Stimulated activated CD8-positive, alpha-beta memory T cell treated with anti-CD3 and anti-CD28 coated beads, Interleukin-12 subunit alpha, Interleukin-12 subunit beta, amount 100 ng/mL, for 4 hours (primary cell): Measurements from ENCODE around the gene FDX2.

Source experiments
- DNase-seq: peaks from one replicate; pipeline ENCODE4 v3.0.0-alpha.2; 2020; ENCODE audit warnings: low read depth

Gene FDX2

DNA sequence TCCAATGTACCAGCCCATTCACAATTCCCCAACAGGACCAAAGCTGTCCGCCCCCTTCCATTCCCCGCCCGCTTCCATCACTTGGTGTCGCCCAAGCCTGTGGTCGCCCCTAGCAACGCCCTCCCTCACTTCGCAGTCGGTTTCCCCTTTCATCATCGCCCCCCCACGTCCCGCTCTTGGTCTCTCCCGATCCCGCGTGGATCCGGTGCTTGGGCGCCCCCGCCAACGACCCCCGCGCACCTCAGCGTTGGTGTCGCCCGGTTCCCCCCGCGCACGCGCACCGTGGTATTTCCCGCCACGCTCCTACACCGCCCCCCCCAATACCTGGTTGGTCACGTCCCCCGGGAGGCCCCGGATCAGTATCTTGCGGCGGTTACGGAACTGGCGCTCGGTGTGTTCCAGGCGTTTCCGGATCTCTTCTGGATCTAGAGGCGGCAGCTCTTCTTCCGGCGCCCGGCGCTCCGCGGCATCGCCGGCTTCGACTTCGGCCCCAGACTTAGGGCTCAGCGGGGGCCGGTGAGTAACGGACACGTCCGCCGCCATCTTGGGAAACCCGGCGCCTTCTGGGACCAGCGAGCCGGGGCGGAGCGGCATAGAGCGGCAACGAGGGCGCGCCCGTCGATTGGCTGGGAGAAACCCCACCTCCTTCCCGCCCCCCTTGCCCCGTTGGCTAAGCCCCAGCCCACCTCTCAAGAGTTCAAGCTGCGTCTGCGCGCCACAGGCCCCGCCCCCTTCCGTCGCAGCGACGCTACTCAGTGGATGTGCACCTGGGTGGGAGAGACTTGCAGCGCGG lies 17.3 kb upstream of the FDX2 start, which contains the start of gene RAVER1:
Gene RAVER1, minus strand, starts transcription at position 565 of the 793 bp plus-strand sequence. Its CDS starts 22 bp downstream, at position 543.
- peak; percentile 97 for DNase-seq

GRCh38 chr19:10332158-10332964 lies 16.5 kb upstream of the FDX2 start:
- DNase-seq: no peak

DNA sequence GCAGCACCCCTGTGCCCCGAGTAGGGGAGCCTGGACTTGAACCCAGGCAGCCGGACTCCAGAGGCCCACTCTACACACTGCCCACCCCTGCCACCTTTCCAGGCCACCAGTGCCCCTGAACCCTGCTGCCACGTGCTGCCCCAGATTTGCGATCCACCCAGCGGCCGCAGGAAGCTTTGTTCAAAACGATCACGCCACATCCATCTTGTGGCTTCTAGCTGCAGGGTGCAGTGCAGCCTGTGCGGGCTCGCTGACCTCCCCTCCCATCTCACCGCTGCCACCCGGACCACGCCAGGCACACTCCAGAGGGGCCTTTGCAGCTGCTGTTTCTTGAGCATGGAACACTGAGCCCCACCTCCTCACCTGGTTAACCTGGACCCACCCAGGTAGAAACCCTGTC lies 13.7 kb upstream of the FDX2 start:
- DNase-seq: no peak

DNA sequence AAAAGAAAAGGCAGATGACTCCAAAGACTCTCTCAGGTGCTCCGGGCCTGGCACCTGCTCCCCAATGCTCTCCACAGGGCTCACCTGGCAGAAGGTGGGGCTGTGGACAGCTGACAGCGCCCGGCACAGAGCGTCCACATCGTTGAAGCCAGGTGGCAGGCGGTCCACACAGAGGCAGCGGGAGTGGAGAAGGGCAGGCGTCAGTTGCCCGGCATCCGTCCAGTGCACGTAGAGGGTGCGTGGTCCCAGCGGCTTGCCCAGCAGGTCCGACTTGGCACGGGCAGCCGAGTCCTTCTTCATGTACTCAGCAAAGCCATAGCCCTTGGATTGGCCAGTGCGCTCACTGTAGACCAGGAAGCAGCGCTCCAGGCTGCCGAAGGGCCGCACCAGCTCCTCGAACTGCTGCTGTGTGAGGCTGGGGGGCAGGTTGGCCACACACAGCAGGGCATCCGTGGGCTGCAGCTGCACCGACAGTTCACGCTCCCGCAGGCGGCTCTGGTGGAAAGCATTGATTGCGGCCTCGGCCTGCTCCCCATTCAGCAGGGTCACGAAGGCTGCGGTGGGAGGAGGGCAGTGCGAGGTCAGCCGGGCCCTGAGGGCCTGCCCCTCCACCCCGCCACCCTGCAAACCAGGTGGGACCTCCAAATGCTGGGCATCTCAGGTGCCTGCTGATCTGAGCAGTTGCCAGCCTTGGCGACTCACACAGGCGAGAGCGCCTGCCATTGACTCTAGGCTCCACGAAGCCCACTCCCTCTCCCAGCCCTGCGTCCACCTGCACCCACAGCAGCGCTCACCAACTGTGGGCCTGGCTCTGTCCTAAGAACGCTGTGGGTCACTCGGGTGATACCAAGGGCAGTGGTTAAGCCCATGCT lies 13.0 kb upstream of the FDX2 start:
- DNase-seq: no peak

GRCh38 chr19:10327793-10328192 lies 12.0 kb upstream of the FDX2 start:
- no peak for DNase-seq

DNA sequence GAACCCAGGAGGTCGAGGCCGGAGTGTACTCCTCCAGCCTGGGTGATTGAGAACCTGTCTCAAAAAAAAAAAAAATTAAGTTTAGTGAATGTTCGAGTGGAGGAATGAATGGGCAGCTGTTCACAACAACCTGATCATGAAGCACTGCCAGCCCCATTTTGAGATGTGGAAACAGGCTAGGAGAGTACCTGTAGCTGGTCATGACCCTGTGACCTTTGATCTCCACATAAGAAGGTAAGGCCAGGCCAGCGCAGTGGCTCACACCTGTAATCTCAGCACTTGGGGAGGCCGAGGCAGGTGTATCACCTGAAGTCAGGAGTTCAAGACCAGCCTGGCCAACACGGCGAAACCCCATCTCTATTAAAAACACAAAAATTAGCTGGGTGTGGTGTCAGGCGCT lies 9.9 kb upstream of the FDX2 start:
- DNase-seq: no peak

GRCh38 chr19:10321874-10322835 lies 6.3 kb upstream of the FDX2 start:
- no peak for DNase-seq

DNA sequence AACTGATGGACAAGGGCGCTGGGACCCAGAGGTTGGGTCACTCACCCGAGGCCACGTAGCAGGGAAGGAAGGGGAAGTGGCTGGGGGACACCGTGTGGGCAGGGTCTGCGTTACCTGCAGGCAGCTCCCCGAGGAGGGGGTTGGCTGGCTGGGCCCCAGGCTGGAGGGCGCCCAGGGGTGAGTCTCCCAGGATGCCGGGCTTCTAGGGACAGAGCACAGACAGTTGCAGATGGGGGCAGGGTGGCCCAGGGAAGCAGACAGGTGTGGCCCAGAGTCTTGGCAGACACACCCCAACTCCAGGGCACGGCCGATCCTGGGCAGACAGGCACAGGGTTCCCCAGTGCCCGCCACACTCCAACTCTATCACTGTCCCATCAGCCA lies 5.6 kb upstream of the FDX2 start:
- DNase-seq: no peak

GRCh38 chr19:10320602-10321416 lies 5.0 kb upstream of the FDX2 start:
- no peak for DNase-seq

DNA sequence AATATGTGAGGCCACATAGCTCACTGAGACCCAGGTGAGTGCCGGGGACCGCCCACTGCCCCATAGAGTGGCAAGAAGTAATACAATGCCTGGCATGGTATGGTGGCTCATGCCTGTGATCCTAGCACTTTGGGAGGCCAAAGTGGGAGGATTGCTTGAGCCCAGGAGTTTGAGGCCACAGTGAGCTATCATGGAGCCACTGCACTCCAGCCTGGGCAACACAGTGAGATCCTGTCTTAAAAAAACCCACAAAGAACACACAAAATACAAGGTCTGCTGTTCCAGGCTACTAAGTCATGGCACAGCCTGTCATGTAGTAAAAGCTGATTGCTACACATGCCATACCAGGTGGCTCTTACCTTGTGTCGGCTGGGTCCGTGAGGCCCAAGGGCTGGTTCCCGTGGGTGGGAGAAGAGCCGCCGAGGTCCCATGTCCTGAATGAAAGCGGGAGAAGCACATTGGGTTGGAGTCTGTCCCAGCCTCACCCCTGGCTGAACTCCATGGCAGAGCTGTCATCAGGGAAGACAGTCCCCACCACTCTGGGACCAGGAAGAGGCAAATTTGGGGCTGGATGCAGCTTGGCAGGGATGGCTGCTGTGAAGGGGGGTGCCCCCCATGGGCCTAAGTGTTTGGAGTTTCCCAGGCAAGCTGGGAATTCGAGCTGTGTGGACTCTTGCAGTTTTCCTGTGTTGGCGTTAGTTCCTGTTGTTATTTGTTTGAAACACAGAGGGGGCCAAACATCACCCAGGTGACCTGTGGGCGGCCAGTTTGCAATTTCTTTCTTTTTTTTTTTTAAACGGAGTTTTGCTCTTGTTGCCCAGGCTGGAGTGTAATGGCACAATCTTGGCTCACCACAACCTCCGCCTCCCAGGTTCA lies 3.2 kb upstream of the FDX2 start:
- DNase-seq: no peak

- no peak for DNase-seq
Measured at GRCh38 chr19:10317857-10318462, 2.1 kb upstream of the FDX2 start.

- no peak for DNase-seq
Measured at GRCh38 chr19:10317045-10317856, 1.4 kb upstream of the FDX2 start.

DNA sequence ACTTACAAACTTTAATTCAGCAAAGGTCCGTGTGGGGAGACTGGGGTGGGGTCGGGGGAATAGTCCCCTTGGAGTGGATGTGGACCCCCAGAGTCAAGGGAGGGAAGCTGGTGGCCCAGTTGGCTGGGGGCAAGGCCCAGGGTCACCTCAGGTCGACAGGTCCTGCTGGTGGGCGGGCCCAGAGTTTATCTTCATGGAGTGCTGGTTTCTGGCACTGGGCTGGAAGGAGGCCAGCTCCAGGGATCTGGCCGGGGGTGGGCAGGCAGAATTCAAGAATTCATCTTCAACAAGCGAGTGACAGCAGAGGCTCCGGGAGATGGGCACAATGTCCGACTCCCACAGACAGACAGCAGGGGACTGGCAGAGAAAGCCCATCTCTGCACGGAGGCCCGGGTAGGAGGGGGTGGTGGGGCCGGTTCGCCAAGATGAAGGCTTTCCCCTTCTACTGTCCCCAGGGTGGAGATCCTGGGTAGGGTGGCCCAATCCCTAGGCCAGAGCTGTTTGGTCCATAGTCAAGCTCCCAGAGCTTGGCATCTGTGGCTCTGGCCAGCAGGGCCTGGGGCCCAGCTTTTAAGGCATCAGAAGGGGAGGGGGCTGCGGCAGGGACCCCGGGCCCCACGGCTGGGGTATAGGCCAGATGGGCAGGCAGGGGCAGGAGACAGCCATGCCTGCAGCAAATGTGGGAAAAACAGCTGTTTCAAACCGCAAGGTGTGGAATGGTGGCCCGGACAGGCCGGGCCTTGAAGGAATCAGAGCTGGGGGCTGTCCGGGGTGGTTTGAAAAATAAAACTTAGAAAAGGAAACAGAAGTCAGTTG lies 622 bp upstream of the FDX2 start:
- no peak for DNase-seq

DNA sequence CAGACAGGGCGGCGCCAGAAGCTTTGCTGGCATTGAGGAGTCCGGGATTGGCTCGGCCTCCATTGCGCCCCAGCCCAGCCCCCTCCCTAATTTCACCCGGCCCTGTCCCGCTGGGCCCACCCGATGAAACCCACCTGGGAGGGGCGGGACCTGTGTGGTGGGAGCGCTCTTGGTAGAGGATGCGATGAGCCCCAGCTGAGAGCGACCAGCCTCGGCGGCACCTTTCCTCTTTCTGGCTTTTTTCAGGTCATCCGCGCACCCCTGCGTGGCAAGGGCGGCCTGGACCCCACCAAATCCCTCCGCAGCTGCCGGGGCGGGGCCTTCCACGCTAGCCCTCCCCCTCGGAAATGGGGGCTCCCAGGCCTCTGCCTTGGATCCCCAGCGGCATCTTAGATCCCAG lies 6.4 kb downstream of the FDX2 start, which contains the start of gene ZGLP1:
Gene ZGLP1, minus strand, starts transcription at position 393 of the 400 bp plus-strand sequence.
- DNase-seq: no peak

GRCh38 chr19:10306327-10306726 lies 9.5 kb downstream of the FDX2 start:
- DNase-seq: no peak

- no peak for DNase-seq
Measured at GRCh38 chr19:10305139-10305806, 10.5 kb downstream of the FDX2 start.
